OCI-LY7 (cell line): Measurements from ENCODE around the gene PPM1H. TPM values are rescaled to one million over a fixed set of nuclear protein-coding genes. Genes with fewer than 3 reads are reported as not detected.

Experiments used
- BruUV-seq: library from RNA; stranded (reverse); fragments of 400-500 nt; replicated peaks from 2 replicates; lab custom pipeline; 2021; lab: Mats Ljungman, UMichigan
- CTCF ChIA-PET: fragments of 300-600 bp; sonication (Branson Sonifier 250); formaldehyde crosslinking; loops from one replicate; lab custom pipeline; 2022; ENCODE audit warnings: antibody characterized with exemption; ENCODE audit not compliant: unreplicated experiment; lab: Charles Lee
- POLR2A ChIA-PET: fragments of 300-600 bp; sonication (Branson Sonifier 250); formaldehyde crosslinking; loops from one replicate; lab custom pipeline; 2022; ENCODE audit warnings: antibody characterized with exemption; lab: Charles Lee
- DNase-seq: peaks from one replicate; pipeline ENCODE4 v3.0.0-alpha.2; 2015; ENCODE audit warnings: low spot score
- H2AFZ ChIP-seq: fragments of 200-600 bp; sonication (generic), shearing (Covaris generic); 2 replicates; pipeline ENCODE4 v1.6.1; 2014; ENCODE audit warnings: mild to moderate bottlenecking, antibody characterized with exemption, low read length, moderate library complexity
- H3K27ac ChIP-seq: fragments of 200-600 bp; sonication (generic); 2 replicates; pipeline ENCODE4 v1.5.1; 2014; ENCODE audit warnings: mixed run types, low read depth, mild to moderate bottlenecking, moderate library complexity, low read length, inconsistent platforms; ENCODE audit not compliant: poor library complexity, severe bottlenecking
- H3K36me3 ChIP-seq: fragments of 200-600 bp; sonication (generic); 2 replicates; pipeline ENCODE4 v1.6.1; 2014; ENCODE audit warnings: mild to moderate bottlenecking, antibody characterized with exemption, low read length, moderate library complexity, mixed read lengths; ENCODE audit not compliant: insufficient read depth
- H3K4me1 ChIP-seq: fragments of 200-600 bp; sonication (generic); 2 replicates; pipeline ENCODE4 v1.5.1; 2014; ENCODE audit warnings: mild to moderate bottlenecking, low read length; ENCODE audit not compliant: insufficient read depth, poor library complexity, severe bottlenecking
- H3K4me2 ChIP-seq: fragments of 200-600 bp; sonication (generic); 2 replicates; pipeline ENCODE4 v1.6.1; 2014; ENCODE audit warnings: mild to moderate bottlenecking, low read length
- H3K4me3 ChIP-seq: fragments of 200-600 bp; sonication (generic); 2 replicates; pipeline ENCODE4 v1.5.1; 2014; ENCODE audit warnings: mild to moderate bottlenecking, low read depth, low read length; ENCODE audit not compliant: poor library complexity, severe bottlenecking
- H3K79me2 ChIP-seq: fragments of 200-600 bp; sonication (generic); 2 replicates; pipeline ENCODE4 v1.6.1; 2016; ENCODE audit warnings: low read depth, mild to moderate bottlenecking, low read length, moderate library complexity, mixed read lengths; ENCODE audit not compliant: insufficient read depth
- H3K9me2 ChIP-seq: fragments of 200-600 bp; sonication (generic); 2 replicates; pipeline ENCODE4 v1.6.1; 2016; ENCODE audit warnings: mild to moderate bottlenecking, low read length, mixed read lengths; ENCODE audit not compliant: insufficient read depth
- H3K9me3 ChIP-seq: fragments of 200-600 bp; sonication (generic); 2 replicates; pipeline ENCODE4 v1.6.1; 2014; ENCODE audit warnings: mild to moderate bottlenecking, mixed run types, low read length, mixed read lengths
- H4K20me1 ChIP-seq: fragments of 200-600 bp; sonication (generic); 2 replicates; pipeline ENCODE4 v1.6.1; 2014; ENCODE audit warnings: mild to moderate bottlenecking, antibody characterized with exemption, low read length, moderate library complexity, mixed read lengths; ENCODE audit not compliant: insufficient read depth
- EZH2phosphoT487 ChIP-seq: fragments of 200-600 bp; sonication (generic); IDR thresholded peaks from 2 replicates; pipeline ENCODE4 v1.6.1; 2018; ENCODE audit warnings: low read depth, borderline replicate concordance, mild to moderate bottlenecking, mixed run types, antibody characterized with exemption, low read length, moderate library complexity, mixed read lengths
- intact Hi-C: fragments of 100-400 bp; cut with micrococcal nuclease; formaldehyde crosslinking; loops from one replicate; pipeline ENCODE4 v1.10.0; 2022; ENCODE audit not compliant: unreplicated experiment
- total RNA-seq, 2 experiments: library from RNA; depleted of rRNA in 1 of 2; stranded (reverse); fragments of >200 nt in 1 of 2; shearing (Covaris generic) in 1 of 2; gene quantifications; 2 replicates each; pipeline ENCODE4 v1.2.3, GENCODE V29; 2014 to 2022
- TF ChIP-seq, protein P1 (sequence below): fragments of 200-600 bp; sonication (generic); conservative IDR thresholded peaks from 2 replicates; pipeline ENCODE4 v1.5.1; 2014; ENCODE audit warnings: mild to moderate bottlenecking, antibody characterized with exemption, low read length, moderate library complexity, mixed read lengths

Gene PPM1H
- total RNA-seq, 2 experiments from 2014 or later, result 2.0 to 3.4 TPM

DNA sequence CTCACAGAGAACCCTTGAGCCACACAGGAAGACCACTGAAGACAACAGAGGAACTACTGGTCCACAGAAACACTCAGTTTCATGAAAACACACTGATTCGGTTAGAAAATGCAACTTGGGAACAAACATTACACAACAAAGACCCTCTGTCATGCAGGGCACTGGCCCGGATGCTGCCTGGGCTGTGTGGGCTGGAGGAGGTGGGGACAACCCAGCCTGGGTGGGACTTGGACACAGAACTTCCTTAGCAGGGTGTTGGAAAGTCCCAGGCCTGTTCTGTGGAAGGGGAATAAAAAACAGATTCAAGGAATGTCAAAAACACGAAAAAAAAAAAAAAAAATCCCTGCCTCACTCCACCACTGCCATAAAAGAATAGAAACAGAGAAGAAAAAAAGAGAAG is 287.4 kb downstream of the PPM1H start:
- H3K4me3 ChIP-seq, result no peak overlapping the region
- intact Hi-C loops, result no loop called here
- H3K4me2 ChIP-seq, result no peak overlapping the region
- TF ChIP-seq, protein P1, sequence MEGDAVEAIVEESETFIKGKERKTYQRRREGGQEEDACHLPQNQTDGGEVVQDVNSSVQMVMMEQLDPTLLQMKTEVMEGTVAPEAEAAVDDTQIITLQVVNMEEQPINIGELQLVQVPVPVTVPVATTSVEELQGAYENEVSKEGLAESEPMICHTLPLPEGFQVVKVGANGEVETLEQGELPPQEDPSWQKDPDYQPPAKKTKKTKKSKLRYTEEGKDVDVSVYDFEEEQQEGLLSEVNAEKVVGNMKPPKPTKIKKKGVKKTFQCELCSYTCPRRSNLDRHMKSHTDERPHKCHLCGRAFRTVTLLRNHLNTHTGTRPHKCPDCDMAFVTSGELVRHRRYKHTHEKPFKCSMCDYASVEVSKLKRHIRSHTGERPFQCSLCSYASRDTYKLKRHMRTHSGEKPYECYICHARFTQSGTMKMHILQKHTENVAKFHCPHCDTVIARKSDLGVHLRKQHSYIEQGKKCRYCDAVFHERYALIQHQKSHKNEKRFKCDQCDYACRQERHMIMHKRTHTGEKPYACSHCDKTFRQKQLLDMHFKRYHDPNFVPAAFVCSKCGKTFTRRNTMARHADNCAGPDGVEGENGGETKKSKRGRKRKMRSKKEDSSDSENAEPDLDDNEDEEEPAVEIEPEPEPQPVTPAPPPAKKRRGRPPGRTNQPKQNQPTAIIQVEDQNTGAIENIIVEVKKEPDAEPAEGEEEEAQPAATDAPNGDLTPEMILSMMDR, result no peak
- TF ChIP-seq EZH2phosphoT487, result no peak
- H2AFZ ChIP-seq, result no peak overlapping the region
- no peaks in the 10 kb centered on the region for H3K4me1 ChIP-seq
- CTCF ChIA-PET, result no interaction called here
- no peaks in the 10 kb centered on the region for H3K9me2 ChIP-seq
- POLR2A ChIA-PET, result no interaction called here
- H3K36me3 ChIP-seq, result no peaks in the 10 kb centered on the region
- no peak overlapping the region for H3K27ac ChIP-seq
- BruUV-seq, result no TSS peak
- no peaks in the 10 kb centered on the region for H4K20me1 ChIP-seq
- H3K79me2 ChIP-seq, result no peaks in the 10 kb centered on the region
- H3K9me3 ChIP-seq, result no peaks in the 10 kb centered on the region
- DNase-seq, result no peak

DNA sequence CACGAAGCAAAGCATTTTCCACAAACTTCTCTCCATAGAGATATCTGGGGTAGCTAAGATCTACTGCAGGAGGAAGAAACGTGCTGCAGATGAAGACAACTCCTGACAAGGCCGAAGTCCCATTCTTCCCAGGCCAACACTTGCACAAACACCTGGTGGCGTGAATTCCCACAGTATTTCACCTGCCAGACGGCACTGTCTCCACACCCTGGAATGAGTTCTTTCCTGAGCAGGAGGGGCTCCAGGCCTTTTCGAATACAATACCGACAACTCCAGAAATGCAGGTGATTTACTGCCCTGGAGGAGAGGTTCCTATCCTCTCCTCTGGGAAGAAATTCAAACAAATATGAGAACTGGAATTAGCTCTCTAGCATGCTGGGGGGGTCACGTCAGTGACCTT is 288.4 kb downstream of the PPM1H start:
- H3K79me2 ChIP-seq, result no peaks in the 10 kb centered on the region
- ChIA-PET CTCF (no interaction called here), POLR2A (interaction anchor here (0.7 kb wide), 1 partner anchor 316 kb away, joined by 3 read pairs; no protein-coding TSS in a partner anchor)
- TF ChIP-seq, protein P1, result no peak
- TF ChIP-seq EZH2phosphoT487, result no peak
- no peak overlapping the region for H3K27ac ChIP-seq
- H2AFZ ChIP-seq, result no peak overlapping the region
- no peaks in the 10 kb centered on the region for H3K4me1 ChIP-seq
- H4K20me1 ChIP-seq, result no peaks in the 10 kb centered on the region
- no peak overlapping the region for H3K4me2 ChIP-seq
- no TSS peak for BruUV-seq
- no peaks in the 10 kb centered on the region for H3K9me3 ChIP-seq
- H3K4me3 ChIP-seq, result no peak overlapping the region
- H3K9me2 ChIP-seq, result no peaks in the 10 kb centered on the region
- intact Hi-C loops, result no loop called here
- no peak for DNase-seq
- no peaks in the 10 kb centered on the region for H3K36me3 ChIP-seq

DNA sequence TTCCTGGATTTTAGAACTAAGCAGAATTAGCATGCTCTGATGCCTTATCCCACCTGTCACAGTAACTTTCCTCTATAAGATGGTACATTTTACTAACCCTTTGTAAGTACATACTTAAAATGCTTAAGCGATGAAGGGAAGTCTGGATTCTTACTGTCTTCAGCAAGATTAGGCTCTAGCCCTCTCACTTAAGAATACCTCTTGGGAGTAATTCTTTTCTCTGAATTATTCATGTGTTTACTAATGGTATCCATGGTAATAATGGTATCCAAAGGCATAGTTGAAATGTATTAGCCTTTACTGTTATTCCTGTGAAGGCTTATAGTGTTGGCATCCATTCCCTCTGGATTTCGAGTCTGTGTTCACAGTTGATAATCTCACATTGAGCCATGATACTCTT is 291.5 kb downstream of the PPM1H start:
- no peak overlapping the region for H3K27ac ChIP-seq

More for the DNA sequence above, 291.5 kb downstream of the PPM1H start:
- H2AFZ ChIP-seq, result no peak overlapping the region
- no peak for TF ChIP-seq EZH2phosphoT487
- TF ChIP-seq, protein P1, result no peak
- CTCF ChIA-PET, result no interaction called here
- POLR2A ChIA-PET, result interaction anchor here (0.7 kb wide), 1 partner anchor 8 kb away, joined by 3 read pairs; no protein-coding TSS in a partner anchor
- intact Hi-C loops, result no loop called here
- no peaks in the 10 kb centered on the region for H3K9me2 ChIP-seq
- no peaks in the 10 kb centered on the region for H3K79me2 ChIP-seq
- H3K4me1 ChIP-seq, result no peaks in the 10 kb centered on the region
- H3K36me3 ChIP-seq, result no peaks in the 10 kb centered on the region
- no peaks in the 10 kb centered on the region for H4K20me1 ChIP-seq
- no peak overlapping the region for H3K4me2 ChIP-seq
- DNase-seq, result no peak
- no TSS peak for BruUV-seq
- H3K4me3 ChIP-seq, result no peak overlapping the region
- no peaks in the 10 kb centered on the region for H3K9me3 ChIP-seq
